ENCODE data around the gene SLC25A43.
"Not testable (repeated sequence)": the region's sequence is repeated elsewhere in the genome, so short reads cannot be mapped to it uniquely, and the experiment has no call there.

Gene SLC25A43

DNA sequence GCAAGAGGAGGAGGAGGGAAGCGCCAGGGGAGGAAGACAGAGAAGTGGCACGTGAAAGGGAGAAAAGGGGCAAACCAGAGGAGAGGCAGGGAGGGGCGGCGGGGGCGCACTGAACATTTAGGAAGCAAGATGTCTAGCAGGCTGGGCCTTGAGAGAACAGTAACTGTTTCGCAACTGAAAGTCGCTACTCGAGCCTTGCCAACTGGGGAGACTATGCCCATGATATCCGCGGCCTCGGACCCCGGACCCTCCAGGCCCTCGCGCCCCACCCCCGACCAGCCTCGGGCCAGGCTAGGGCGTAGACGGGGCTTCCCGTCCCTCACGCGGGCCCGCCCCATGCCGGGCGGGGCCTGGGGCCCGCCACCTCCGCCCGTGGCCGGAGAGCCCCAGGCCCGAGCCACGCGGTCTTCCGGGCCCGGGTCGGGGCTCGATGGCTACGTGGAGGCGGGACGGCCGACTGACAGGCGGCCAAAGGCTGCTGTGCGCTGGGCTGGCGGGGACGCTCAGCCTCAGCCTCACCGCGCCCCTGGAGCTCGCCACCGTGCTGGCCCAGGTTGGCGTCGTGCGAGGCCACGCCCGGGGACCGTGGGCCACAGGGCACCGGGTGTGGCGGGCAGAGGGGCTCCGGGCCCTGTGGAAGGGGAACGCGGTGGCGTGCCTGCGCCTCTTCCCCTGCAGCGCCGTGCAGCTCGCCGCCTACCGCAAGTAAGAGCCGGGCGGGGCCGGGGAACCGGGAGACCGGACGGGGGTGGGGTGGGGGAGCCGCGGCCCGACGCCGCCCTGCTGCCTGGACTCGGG lies at the start of gene SLC25A43:
Gene SLC25A43 (plus strand): TSS at position 363 of the 798 bp plus-strand sequence. CDS start 68 bp downstream, at position 431.
- DNase-seq (ENCODE audit: low read depth in 2 of 2) = peak in 1 of 2 donors; percentile 7

DNA sequence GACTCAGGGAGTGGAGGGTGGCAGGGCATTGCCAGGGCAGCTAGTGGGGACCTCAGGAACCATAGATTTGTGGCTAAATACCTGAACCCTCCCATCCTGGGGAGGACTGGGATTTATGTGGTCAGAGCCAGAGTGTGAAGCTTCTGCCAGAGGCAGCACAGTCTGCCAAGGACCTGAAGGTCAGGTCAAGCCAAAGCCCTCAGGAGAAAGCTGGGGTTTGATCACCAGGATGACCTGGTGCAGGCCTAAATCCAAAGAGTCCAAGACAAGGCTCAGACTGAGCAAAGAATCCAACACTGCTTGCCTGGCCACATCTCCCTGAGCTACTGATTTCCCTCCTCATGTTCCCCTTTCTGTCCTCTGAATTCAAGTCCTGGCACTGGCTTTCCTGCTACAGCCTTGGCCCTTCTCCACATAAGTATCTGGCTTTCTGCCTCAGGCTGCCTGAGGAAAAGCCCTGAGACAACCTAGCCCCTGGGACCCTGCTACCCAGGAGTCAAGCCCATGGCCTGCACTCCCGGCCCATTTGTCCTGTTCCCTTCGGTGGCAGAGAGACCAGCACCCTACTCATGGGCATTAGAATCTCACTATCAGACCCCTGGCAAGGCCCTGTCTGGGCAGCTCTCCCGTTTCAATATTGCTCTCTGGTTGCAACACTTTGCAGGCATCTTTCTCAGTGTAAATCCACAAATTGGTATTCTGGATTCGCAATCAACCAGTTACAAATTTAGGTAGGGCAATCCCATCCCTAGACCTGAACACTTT lies 39.3 kb upstream of the SLC25A43 start:
- no peak for DNase-seq (ENCODE audit: low read depth in 2 of 2)

DNA sequence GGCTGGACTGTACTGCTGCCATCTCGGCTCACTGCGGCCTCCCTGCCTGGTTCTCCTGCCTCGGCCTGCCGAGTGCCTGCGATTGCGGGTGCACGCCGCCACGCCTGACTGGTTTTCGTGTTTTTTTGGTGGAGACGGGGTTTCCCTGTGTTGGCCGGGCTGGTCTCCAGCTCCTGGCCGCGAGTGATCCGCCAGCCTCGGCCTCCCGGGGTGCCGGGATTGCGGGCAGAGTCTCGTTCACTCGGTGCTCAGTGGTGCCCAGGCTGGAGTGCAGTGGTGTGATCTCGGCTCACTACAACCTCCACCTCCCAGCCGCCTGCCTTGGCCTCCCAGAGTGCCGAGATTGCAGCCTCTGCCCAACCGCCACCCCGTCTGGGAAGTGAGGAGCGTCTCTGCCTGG lies 37.7 kb upstream of the SLC25A43 start:
- DNase-seq (ENCODE audit: low read depth in 2 of 2) = not testable (repeated sequence)

DNA sequence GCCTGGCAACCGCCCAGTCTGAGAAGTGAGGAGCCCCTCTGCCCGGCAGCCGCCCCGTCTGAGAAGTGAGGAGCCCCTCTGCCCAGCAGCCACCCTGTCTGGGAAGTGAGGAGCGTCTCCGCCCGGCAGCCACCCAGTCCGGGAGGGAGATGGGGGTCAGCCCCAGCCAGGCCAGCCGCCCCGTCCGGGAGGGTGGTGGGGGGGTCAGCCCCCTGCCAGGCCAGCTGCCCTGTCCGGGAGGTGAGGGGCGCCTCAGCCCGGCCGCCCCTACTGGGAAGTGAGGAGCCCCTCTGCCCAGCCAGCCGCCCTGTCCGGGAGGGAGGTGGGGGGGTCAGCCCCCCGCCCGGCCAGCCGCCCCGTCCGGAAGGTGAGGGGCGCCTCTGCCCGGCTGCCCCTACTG lies 37.1 kb upstream of the SLC25A43 start:
- DNase-seq (ENCODE audit: low read depth in 2 of 2) = not testable (repeated sequence)

DNA sequence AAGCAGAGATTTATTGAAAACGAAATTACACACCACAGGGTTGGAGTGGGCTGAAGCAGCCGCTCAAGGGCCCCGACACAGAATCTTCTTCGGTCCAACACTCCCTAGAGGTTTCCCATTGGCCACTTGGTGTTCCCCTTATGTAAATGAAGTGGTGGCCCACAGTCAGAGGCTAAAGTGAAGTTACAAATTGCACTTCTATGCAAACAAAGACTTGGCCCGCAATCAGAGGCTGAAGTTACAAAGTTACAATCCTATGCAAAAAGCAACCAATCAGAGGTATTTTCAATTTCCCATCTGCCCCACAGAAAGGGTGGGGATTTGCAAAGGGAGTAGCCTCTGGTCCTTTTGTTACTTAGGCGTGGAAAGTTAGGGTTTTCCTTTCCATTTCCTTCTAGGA lies 35.7 kb upstream of the SLC25A43 start:
- DNase-seq (ENCODE audit: low read depth in 2 of 2) = no peak

DNA sequence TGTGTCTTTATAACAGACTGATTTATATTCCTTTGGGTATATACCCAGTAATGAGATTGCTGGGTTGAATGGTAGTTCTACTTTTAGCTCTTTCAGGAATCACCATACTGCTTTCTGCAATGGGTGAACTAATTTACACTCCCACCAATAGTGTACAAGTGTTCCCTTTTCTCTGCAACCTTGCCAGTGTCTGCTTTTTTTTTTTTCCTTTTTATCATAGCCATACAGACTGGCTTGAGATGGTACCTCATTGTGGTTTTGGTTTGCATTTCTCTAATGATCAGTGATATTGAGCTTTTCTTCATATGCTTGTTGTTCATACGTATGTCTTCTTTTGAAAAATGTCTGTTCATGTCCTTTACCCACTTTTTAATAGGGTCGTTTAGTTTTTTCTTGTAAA lies 27.3 kb upstream of the SLC25A43 start:
- DNase-seq (ENCODE audit: low read depth in 2 of 2) = not testable (repeated sequence)

DNA sequence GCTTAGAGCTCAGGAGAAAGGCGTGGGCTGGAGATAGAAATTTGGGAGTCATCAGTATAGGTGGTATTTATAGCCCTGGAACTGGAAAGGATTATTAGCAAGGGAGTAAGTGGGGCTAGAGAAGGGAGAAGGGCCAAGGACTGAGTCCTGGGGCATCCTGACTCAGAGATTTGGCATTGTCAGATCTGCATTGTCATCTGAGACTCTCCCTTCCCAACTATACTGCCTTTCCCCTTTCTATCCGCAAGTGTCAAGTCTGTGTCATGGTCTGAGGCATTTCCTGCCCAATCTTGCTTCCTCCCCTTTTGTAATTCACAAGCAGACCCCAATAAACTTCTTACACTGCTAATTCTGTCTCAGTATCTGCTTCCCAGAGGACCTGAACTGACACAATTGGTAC lies 24.4 kb upstream of the SLC25A43 start:
- DNase-seq (ENCODE audit: low read depth in 2 of 2) = no peak

DNA sequence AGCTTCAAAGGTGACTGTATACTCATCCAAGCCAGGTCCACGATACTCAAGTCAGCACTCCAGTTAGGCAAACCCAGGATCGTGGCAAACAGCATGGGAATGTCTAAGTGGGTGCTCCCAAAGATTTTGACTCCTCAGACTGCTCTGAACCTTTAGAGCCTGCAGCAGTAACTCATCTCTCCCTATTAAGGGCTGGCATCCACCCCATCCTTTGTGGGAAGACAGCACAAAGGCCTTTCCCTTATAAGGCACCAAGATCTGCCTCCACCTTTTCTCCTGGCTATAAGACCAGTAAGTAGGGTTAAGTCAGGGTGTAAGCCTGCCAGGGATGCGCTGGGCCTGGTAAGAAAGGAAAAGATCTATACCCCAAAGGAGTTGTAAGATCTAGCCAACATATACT lies 23.6 kb upstream of the SLC25A43 start:
- no peak for DNase-seq (ENCODE audit: low read depth in 2 of 2)

DNA sequence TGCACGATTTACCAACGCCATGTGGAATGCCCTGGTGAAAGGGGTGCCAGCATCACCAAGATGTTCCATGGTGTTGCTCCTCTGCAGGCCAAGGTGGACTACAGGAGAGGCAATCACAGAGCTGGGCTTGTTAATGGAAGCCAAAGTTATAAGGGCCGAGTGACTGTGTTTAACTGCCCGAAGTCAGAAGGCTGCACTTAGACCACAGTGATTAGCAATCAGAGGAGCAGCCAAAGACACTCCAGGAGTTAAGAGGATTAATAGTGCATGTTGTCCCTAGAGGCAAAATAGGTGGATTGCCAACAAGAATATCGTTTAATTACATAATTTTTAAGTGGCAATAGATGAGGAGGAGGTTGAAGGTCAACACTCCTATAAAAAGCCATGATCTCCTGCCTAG lies 22.8 kb upstream of the SLC25A43 start:
- DNase-seq (ENCODE audit: low read depth in 2 of 2) = no peak

DNA sequence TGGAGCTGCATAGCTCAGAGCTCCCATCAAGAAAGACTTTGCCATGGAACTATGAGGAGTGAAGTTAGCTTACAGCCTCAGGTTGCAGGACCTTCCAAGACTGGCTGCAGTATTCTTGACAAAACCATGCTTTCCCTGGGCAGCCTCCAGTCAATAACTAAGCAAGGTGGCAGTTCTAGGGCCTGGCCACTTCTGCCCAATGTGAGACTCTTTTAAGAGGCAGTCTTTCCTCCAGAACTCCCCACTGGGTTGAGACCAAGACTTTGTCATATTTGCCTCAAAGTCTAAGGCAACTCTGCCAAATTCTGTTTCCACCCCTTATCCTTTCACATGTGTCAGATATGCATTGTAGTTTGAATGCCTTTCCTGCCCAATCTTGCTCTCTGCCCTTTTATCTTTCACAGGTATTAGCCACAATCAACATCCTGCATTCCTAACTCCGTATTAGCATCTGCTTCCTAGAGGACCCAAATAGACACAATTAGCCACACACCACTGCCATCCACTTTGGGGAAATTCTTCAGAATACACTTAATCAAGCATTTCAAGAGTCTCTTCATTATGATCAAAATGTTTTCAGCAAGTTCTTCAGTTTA lies 17.7 kb upstream of the SLC25A43 start:
- no peak for DNase-seq (ENCODE audit: low read depth in 2 of 2)

DNA sequence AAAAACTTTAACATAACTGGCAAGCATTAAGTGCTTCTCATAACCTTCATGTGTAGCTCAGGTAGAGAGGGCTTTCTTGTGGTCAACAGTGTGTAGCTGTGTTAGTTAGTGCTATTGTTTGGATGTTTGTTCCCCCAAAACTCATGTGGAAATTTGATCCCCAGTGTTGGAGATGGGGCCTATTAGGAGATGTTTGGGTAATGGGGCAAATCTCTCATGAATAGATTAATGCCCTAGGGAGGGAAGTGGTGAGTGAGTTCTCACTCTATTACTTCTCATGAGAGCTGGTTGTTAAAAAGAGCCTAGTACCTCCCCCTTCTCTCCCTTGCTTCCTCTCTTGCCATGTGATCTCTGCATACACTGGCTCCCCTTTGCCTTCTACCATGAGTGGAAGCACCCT lies 16.5 kb upstream of the SLC25A43 start:
- no peak for DNase-seq (ENCODE audit: low read depth in 2 of 2)

DNA sequence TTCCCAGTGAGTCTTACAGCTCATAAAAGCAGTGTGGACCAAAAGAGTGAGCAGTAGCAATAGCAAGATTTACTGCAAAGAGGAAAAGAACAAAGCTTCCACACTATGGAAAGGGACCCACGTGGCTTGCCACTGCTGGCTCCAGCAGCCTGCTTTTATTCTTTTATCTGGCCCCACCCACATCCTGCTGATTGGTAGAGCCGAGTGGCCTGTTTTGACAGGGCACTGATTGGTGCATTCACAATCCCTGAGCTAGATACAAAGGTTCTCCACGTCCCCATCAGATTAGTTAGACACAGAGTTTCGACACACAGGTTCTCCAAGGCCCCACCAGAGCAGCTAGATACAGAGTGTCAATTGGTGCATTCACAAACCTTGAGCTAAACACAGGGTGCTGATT lies 12.5 kb upstream of the SLC25A43 start:
- DNase-seq (ENCODE audit: low read depth in 2 of 2) = not testable (repeated sequence)

DNA sequence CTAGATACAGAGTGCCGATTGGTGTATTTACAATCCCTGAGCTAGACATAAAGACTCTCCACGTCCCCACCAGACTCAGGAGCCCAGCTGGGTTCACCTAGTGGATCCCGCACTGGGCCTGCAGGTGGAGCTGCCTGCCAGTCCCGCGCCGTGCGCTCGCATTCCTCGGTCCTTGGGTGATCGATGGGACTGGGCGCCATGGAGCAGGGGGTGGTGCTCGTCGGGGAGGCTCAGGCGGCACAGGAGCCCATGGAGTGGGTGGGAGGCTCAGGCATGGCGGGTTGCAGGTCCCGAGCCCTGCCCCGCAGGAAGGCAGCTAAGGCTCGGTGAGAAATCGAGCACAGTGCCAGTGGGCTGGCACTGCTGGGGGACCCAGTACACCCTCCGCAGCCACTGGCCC lies 11.7 kb upstream of the SLC25A43 start:
- DNase-seq (ENCODE audit: low read depth in 2 of 2) = not testable (repeated sequence)

DNA sequence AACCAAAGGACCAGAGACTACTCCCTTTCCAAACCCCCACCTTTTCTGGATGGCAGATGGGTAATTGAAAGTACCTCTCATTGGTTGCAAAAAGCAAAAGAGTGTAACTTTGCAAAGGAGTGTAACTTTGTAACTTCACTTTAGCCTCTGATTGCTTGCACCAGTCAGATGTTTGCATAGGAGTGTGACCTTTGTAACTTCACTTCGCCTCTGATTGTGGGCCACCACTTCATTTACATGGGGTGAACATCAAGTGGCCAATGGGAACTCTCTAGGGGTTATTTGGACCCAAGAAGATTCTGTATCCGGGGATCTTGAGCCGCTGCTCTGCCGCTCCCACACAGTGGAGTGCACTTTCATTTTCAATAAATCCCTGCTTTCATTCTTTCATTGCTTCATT lies 9.9 kb upstream of the SLC25A43 start:
- no peak for DNase-seq (ENCODE audit: low read depth in 2 of 2)

DNA sequence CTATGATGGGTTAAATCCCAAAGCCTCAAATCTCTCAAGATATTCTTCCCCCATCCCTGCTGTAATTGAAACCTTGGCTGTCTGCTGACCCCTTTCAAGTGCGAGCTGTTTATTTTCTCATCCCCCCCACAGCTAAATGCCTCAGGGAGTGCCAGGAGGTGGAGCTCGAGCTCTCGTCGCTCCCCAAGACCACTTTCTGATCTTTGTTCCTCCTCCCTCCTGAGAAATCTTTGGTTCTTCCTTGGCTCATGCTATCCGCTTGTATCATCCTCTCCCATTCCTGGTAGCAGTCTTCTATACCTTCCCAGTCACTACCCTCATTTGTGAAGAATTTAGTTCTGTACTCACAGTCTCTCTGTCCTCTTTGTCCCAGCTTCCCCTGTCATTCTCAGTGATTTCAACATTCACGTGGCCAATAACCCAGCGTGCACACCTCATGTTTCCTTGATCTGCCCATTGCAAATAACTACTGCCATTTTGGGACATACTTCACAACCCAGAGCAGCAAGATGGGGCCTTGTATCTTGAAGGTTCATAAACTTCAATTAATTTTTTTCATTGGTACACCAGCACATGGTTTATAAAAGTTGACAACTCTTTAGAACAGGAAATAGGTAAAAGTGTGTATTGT lies 9.2 kb upstream of the SLC25A43 start:
- no peak for DNase-seq (ENCODE audit: low read depth in 2 of 2)

DNA sequence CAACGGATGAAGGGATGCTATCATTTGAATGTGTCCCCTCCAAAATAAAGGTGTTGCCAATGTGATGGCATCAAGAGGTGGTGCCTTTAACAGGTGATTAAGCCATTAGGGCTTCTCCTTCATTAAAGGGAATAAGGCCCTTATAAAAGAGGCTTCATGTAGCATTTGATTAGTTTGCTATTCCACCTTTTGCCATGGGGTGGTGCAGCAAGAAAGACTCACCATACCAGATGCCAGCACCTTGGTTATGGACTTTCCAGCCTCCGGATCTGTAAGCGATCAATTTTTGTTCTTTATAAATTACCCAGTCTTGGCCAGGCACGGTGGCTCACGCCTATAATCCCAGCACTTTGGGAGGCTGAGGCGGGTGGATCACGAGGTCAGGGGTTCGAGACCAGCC lies 7.9 kb upstream of the SLC25A43 start:
- no peak for DNase-seq (ENCODE audit: low read depth in 2 of 2)

DNA sequence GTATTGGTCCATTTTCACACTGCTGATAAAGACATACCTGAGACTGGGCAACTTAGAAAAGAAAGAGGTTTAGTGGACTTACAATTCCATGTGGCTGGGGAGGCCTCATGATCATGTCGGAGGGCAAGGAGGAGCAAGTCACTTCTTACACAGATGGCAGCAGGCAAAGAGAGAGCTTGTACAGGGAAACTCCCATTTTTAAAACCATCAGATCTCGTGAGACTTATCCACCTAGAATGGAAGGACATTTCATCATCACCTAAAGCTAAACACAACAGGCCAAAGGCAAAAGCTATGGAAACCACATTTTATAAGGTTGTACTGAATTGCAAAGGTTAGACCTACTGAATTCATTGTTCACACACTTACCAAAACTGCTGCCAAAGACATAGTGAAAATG lies 6.0 kb upstream of the SLC25A43 start:
- no peak for DNase-seq (ENCODE audit: low read depth in 2 of 2)

DNA sequence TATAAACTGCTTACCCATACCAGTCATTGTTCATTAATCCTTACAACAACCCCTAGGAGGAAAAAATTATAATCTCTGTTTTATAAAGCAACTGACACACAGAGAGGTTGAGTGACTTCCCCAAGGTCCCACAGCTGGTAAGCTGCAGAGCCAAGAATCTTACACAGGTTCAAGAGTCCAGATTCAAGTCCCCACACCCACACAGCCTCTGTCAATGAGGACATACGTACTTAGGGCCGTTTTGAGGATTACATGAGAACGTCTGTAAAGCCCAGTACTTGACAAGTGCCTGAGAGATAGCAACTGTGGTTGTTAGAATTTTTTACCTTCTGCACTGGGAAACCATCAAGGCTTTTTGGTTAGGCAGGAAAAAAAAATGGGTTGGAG lies 556 bp upstream of the SLC25A43 start:
- DNase-seq (ENCODE audit: low read depth in 2 of 2) = no peak

DNA sequence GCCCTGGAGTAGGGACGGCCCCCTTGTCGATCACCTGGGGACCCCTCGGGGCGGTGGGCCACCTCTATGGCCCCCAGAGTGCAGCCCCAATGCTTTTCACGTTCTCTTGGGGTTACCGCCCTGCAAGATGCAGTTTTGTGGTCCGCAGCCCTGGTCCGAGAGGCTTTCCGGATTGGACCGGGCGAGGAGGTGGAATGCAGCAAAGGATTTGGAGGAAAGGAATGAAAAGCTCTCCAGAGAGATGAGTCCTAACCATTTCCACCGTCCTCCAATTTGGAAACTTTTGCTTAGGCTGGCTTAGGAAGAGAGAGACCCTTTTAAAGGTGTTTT lies 601 bp downstream of the SLC25A43 start:
- no peak for DNase-seq (ENCODE audit: low read depth in 2 of 2)

DNA sequence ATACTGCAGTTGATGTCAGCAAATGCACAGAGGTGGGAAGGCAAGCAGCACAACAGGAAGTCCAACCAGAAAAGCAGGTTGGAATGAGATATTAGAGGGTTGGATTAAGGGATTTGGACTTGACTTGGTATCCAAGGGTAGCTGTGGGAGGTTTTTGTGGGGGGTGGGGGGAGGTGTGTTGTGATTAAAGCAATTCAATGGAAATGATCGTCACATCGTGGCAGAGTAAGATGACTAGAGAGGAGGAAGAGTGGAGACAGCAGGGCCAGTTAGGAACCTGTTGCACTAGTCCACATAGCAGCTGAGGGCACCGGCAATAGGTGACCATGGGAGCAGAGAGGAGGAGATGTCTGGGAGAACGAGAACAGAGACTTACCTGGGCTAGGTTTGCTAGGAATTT lies 2.4 kb downstream of the SLC25A43 start:
- no peak for DNase-seq (ENCODE audit: low read depth in 2 of 2)

DNA sequence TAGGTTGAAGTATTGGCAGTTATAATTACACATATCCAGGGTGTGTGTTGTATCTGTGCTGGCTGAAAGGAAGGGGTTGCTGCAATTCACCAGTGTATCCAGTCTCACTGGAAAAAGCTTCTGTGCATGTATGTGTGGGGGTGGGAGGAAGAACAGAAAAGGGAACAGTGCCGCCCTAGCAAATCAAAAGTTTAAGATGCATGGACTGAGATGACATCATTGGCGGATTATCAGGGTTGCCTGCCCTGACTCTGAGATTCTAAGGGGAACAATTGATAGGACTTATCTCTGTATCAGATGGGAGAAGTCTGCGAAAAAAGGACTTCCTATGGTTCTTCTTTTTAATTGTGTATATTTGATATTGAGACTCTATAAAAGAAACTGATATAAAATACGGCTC lies 3.5 kb downstream of the SLC25A43 start:
- no peak for DNase-seq (ENCODE audit: low read depth in 2 of 2)

DNA sequence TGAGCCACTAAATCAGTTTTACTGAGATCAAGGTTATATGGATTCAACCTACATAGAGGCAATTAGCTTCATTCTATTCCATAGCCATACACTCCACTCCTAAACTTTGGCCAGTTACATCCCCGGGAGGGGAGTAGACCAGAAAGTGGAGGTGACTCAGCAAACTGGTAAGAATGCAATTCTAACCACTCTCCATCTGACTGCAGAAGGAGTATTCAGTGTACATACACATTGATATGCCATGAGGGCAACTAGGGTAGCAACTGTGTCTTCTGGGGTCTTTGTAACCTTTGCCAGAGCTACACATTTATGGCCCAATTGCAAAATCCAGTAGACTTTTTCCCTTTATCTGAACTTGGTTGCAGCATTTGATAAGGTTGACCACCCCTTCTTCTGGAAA lies 7.6 kb downstream of the SLC25A43 start:
- no peak for DNase-seq (ENCODE audit: low read depth in 2 of 2)

DNA sequence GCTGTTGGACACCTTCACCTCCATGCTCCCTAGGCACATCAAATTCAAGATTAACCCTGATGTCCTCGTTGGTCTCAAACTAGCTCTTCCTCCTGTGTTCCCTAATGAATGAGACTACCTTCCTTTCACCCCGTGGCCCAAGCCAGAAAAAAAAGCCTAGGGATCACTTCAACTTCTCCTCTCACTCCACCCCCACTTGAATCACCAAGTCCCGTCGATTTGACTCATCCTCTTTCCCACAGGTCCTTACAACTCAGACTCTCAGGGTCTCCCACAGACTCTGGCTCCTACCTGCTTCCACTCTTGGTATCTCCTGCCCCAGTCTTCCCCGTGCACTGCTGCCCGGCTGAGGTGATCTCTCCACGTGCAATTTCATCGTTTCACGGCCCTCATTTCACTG lies 8.5 kb downstream of the SLC25A43 start:
- DNase-seq (ENCODE audit: low read depth in 2 of 2) = no peak

Measured in stimulated activated CD4-positive, alpha-beta T cell treated with anti-CD3 and anti-CD28 coated beads, Interleukin-15, amount 100 ng/mL, for 48 hours (primary cell).